GM12878 (cell line): Measurements from ENCODE around the gene RMC1. TPM values are rescaled to one million over a fixed set of nuclear protein-coding genes. Genes with fewer than 3 reads are reported as not detected.

ENCODE experiments used
- ATAC-seq: fragments of 200-7000 bp; cut with Tn5 transposase; 3 replicates; pipeline ENCODE4 v1.9.1; 2020; ENCODE audit warnings: mild to moderate bottlenecking, moderate library complexity
- BruUV-seq: library from RNA; stranded (reverse); fragments of 400-500 nt; replicated peaks from 2 replicates; lab custom pipeline; 2021; lab: Mats Ljungman, UMichigan
- CTCF ChIA-PET: fragments of 300-600 bp; sonication (Branson Sonifier 250); formaldehyde crosslinking; extraction: SDS; loops from one replicate; lab custom pipeline; 2021; ENCODE audit warnings: inconsistent platforms; lab: Yijun Ruan, JAX
- POLR2A ChIA-PET: fragments of 350-600 bp; formaldehyde crosslinking; extraction: SDS; loops from one replicate; lab custom pipeline; 2021; ENCODE audit warnings: inconsistent platforms; lab: Charles Lee
- RAD21 ChIA-PET: fragments of 300-600 bp; sonication (Branson Sonifier 250); formaldehyde crosslinking; loops from one replicate; lab custom pipeline; 2023; ENCODE audit warnings: antibody characterized with exemption; ENCODE audit not compliant: unreplicated experiment; lab: Charles Lee
- SMC1A ChIA-PET: fragments of 300-600 bp; sonication (Branson Sonifier 250); formaldehyde crosslinking; loops from one replicate; lab custom pipeline; 2023; ENCODE audit not compliant: unreplicated experiment, uncharacterized antibody; lab: Charles Lee
- DNase-seq: peaks from one replicate; pipeline ENCODE4 v3.0.0-alpha.2; 2011; ENCODE audit warnings: low read depth, low spot score
- FAIRE-seq: peaks from 3 replicates; lab custom pipeline; 2011; peaks lifted over from hg19 to GRCh38; lab: Jason Lieb, UNC
- H2AFZ ChIP-seq: 2 replicates; pipeline ENCODE4 v1.6.0; 2011; ENCODE audit warnings: low read depth, low read length, control low read depth; ENCODE audit not compliant: control insufficient read depth
- H3K27ac ChIP-seq: 2 replicates; pipeline ENCODE4 v1.5.1; 2011; ENCODE audit warnings: control low read depth; ENCODE audit not compliant: control insufficient read depth, insufficient read depth
- H3K27me3 ChIP-seq, 2 experiments: replicated peaks in 1 of 2; 2 replicates each; pipeline versions ENCODE4 v1.6.0 to v1.6.1; 2011; ENCODE audit warnings: low read length in 1 of 2; ENCODE audit not compliant: control insufficient read depth in 2 of 2, insufficient read depth in 2 of 2
- H3K36me3 ChIP-seq, 2 experiments: 2 replicates each; pipeline ENCODE4 v1.5.1; 2011; ENCODE audit warnings: low read length in 1 of 2; ENCODE audit not compliant: control insufficient read depth in 2 of 2, insufficient read depth in 2 of 2
- H3K4me1 ChIP-seq: 2 replicates; pipeline ENCODE4 v1.6.1; 2011; ENCODE audit warnings: mild to moderate bottlenecking, low read length, moderate library complexity, mixed read lengths; ENCODE audit not compliant: control insufficient read depth, insufficient read depth
- H3K4me2 ChIP-seq: 2 replicates; pipeline ENCODE4 v1.6.0; 2011; ENCODE audit warnings: control low read depth; ENCODE audit not compliant: control insufficient read depth, insufficient read depth
- H3K4me3 ChIP-seq: fragments of 200-600 bp; sonication (generic); 2 replicates; pipeline ENCODE4 v1.5.1; 2016
- H3K79me2 ChIP-seq: 2 replicates; pipeline ENCODE4 v1.6.0; 2011; ENCODE audit warnings: low read length; ENCODE audit not compliant: control insufficient read depth, insufficient read depth
- H3K9ac ChIP-seq: 2 replicates; pipeline ENCODE4 v1.8.0; 2011; ENCODE audit warnings: low read length, control low read depth, mixed read lengths; ENCODE audit not compliant: control insufficient read depth, insufficient read depth
- H3K9me3 ChIP-seq: replicated peaks from 3 replicates; pipeline ENCODE4 v1.5.1; 2011; ENCODE audit warnings: mild to moderate bottlenecking, low read length; ENCODE audit not compliant: control insufficient read depth, insufficient read depth
- H4K20me1 ChIP-seq: 2 replicates; pipeline ENCODE4 v1.6.0; 2011; ENCODE audit not compliant: control insufficient read depth, insufficient read depth
- BACH1 ChIP-seq: fragments of 450-650 bp; IDR thresholded peaks from 2 replicates; pipeline ENCODE4 v1.6.1; 2017; ENCODE audit warnings: mild to moderate bottlenecking, borderline replicate concordance
- BMI1 ChIP-seq: fragments of 450-650 bp; IDR thresholded peaks from 2 replicates; pipeline ENCODE4 v1.6.1; 2016; ENCODE audit warnings: mild to moderate bottlenecking, moderate library complexity, borderline replicate concordance
- CHD2 ChIP-seq: IDR thresholded peaks from 2 replicates; pipeline ENCODE4 v1.6.1; 2011; ENCODE audit warnings: low read depth, low read length, improper control_type of control experiment, borderline replicate concordance
- ELK1 ChIP-seq: IDR thresholded peaks from 2 replicates; pipeline ENCODE4 v1.6.1; 2012; ENCODE audit warnings: low read depth, low read length, improper control_type of control experiment
- KAT2A ChIP-seq: conservative IDR thresholded peaks from 2 replicates; pipeline ENCODE4 v1.6.1; 2011; ENCODE audit warnings: low read depth, low read length; ENCODE audit not compliant: control insufficient read depth
- RAD21 ChIP-seq: IDR thresholded peaks from 2 replicates; pipeline ENCODE4 v1.6.1; 2011; ENCODE audit warnings: mild to moderate bottlenecking, low read depth, low read length, moderate library complexity; ENCODE audit not compliant: insufficient read depth
- RUNX3 ChIP-seq: IDR thresholded peaks from 2 replicates; pipeline ENCODE4 v1.6.1; 2012; ENCODE audit warnings: low read length, inconsistent platforms
- SUPT20H ChIP-seq: IDR thresholded peaks from 2 replicates; pipeline ENCODE4 v1.6.1; 2011; ENCODE audit warnings: low read depth, mild to moderate bottlenecking, low read length, moderate library complexity, borderline replicate concordance; ENCODE audit not compliant: control insufficient read depth
- TBL1XR1 ChIP-seq: IDR thresholded peaks from 2 replicates; pipeline ENCODE4 v1.6.1; 2012; ENCODE audit warnings: low read depth, low read length, improper control_type of control experiment
- ZNF24 ChIP-seq: fragments of 450-650 bp; IDR thresholded peaks from 2 replicates; pipeline ENCODE4 v1.6.1; 2017; ENCODE audit warnings: antibody characterized with exemption, mild to moderate bottlenecking
- ZNF274 ChIP-seq: IDR thresholded peaks from one replicate; pipeline ENCODE4 v1.8.0; 2011; ENCODE audit not compliant: insufficient read length, insufficient read depth
- WGBS: methylation state at CpG from one replicate; pipeline ENCODE4 v1.1.6; 2016; ENCODE audit warnings: low lambda C conversion rate; ENCODE audit not compliant: insufficient replicate concordance, insufficient coverage; ENCODE audit errors: missing lambda C conversion rate; 5-methylcytosine and 5-hydroxymethylcytosine counted together
- in situ Hi-C: fragments of 300-500 bp; cut with MboI; formaldehyde crosslinking; loops from 9 replicates; pipeline ENCODE4 v1.14.3; 2018; ENCODE audit warnings: mixed read lengths
- intact Hi-C: fragments of 100-400 bp; cut with micrococcal nuclease; formaldehyde crosslinking; loops from one replicate; pipeline ENCODE4 v1.14.2; 2022; ENCODE audit not compliant: unreplicated experiment
- polyA plus RNA-seq, 11 experiments: library from polyadenylated mRNA; depleted of rRNA in 4 of 11; unstranded in 6 of 11; stranded (reverse) in 5 of 11; fragments of >200 nt; fragmentation: Nextera tagmentation in 4 of 11; fragmentation: Illumina TruSeq in 1 of 11; extraction: Ambion mirVana in 4 of 11; extraction: Trizol in 1 of 11; gene quantifications; 1 replicate in 1 of 11; 2 replicates in 10 of 11; pipeline versions ENCODE4 v1.2.1 to v1.2.3, GENCODE V29; 2011 to 2016; ENCODE audit warnings: inconsistent platforms in 2 of 11, missing spikeins in 2 of 11, low read depth in 1 of 11
- total RNA-seq, 4 experiments: library from RNA; depleted of rRNA in 3 of 4; stranded (reverse); fragments of >200 nt in 3 of 4; fragmentation: Illumina TruSeq in 1 of 4; extraction: Trizol in 1 of 4; gene quantifications; 2 replicates each; pipeline versions ENCODE4 v1.2.1 to v1.2.3, GENCODE V29; 2013 to 2021

Gene RMC1
- total and polyA plus RNA-seq, 10 of the 15 experiments (the other 5 are each of a cell fraction or from before 2014, with no cell fraction given) = 8.4 to 57.6 (median 42.5) TPM

- in situ Hi-C loops = no loop called here
Measured at GRCh38 chr18:23521907-23522306, 18.6 kb downstream of the RMC1 start.

More at GRCh38 chr18:23521907-23522306, 18.6 kb downstream of the RMC1 start:
- RAD21 ChIA-PET = interaction anchor here (2.1 kb wide), 1 partner anchor 181 kb away, joined by 6 read pairs; no protein-coding TSS in a partner anchor
- no peak for DNase-seq
- TF ChIP-seq ELK1 (no peak), ZNF24 (no peak), KAT2A (no peak), ZNF274 (no peak), SUPT20H (no peak), RAD21 (no peak), TBL1XR1 (no peak), CHD2 (no peak), BMI1 (no peak), RUNX3 (no peak), BACH1 (no peak)
- TF ChIP-seq, all 136 proteins: peak for 0
- ChIA-PET SMC1A (interaction anchor here (1.4 to 2.2 kb wide), 2 partner anchors 11 to 63 kb away, joined by 5 read pairs; no protein-coding TSS in a partner anchor), CTCF (interaction anchor here (0.6 to 1.1 kb wide), 3 partner anchors 23 to 292 kb away, joined by 3 to 4 read pairs (median 3); no protein-coding TSS in a partner anchor), POLR2A (no interaction called here)
- Histone ChIP-seq H3K27me3 (no peaks in the 10 kb centered on the region), H3K27ac (no peak overlapping the region), H4K20me1 (no peaks in the 10 kb centered on the region), H3K4me3 (no peak overlapping the region), H3K9me3 (no peaks in the 10 kb centered on the region), H3K79me2 (no peaks in the 10 kb centered on the region), H3K4me2 (no peak overlapping the region), H3K4me1 (peaks cover 16% of the 10 kb centered on the region), H3K36me3 (peaks cover 31 to 70% of the 10 kb centered on the region in 2 experiments), H2AFZ (no peak overlapping the region), H3K9ac (no peak overlapping the region)
- whole genome bisulfite sequencing = 93% methylated on average over 7 of the region's 7 CpGs
- intact Hi-C loops = no loop called here
- no peak for ATAC-seq
- no peak for FAIRE-seq
- TSS peak; percentile 14 for BruUV-seq
